SK-N-SH (cell line): Measurements from ENCODE around the gene CCNY. TPM values are rescaled to one million over a fixed set of nuclear protein-coding genes. Genes with fewer than 3 reads are reported as not detected.

Experiments
- CTCF ChIA-PET: fragments of 300-600, 350-600 bp; formaldehyde crosslinking; extraction: SDS; loops from one replicate; lab custom pipeline; 2021; lab: Yijun Ruan, JAX
- POLR2A ChIA-PET: fragments of 350-600 bp; sonication (Branson Sonifier 250); formaldehyde crosslinking; extraction: SDS; loops from one replicate; lab custom pipeline; 2020; ENCODE audit warnings: antibody characterized with exemption, inconsistent platforms; lab: Yijun Ruan, JAX
- DNase-seq: peaks from one replicate; pipeline ENCODE4 v3.0.0; 2012
- H2AFZ ChIP-seq: fragments of 200-600 bp; sonication (generic); 2 replicates; pipeline ENCODE4 v1.8.1; 2016; ENCODE audit warnings: antibody characterized with exemption, mild to moderate bottlenecking, low read depth
- H3F3A ChIP-seq: fragments of 200-600 bp; sonication (generic); replicated peaks from 2 replicates; pipeline ENCODE3; 2016; ENCODE audit warnings: antibody characterized with exemption, mild to moderate bottlenecking; ENCODE audit not compliant: insufficient read depth
- H3K27ac ChIP-seq, 2 experiments: fragments of 200-500 bp in 1 of 2; fragments of 200-600 bp in 1 of 2; sonication (Bioruptor generic) in 1 of 2; sonication (generic), shearing (Covaris generic) in 1 of 2; 2 replicates each; pipeline versions ENCODE4 v1.5.1 to v1.6.1; 2014 to 2016; ENCODE audit warnings: low read depth in 2 of 2, inconsistent platforms in 1 of 2, low read length in 1 of 2, mild to moderate bottlenecking in 1 of 2, mixed read lengths in 1 of 2
- H3K27me3 ChIP-seq: fragments of 200-600 bp; sonication (generic), shearing (Covaris generic); 2 replicates; pipeline ENCODE4 v1.6.1; 2016; ENCODE audit warnings: mixed run types; ENCODE audit not compliant: insufficient read depth
- H3K36me3 ChIP-seq, 2 experiments: fragments of 200-500 bp in 1 of 2; fragments of 200-600 bp in 1 of 2; sonication (Bioruptor generic) in 1 of 2; sonication (generic) in 1 of 2; replicated peaks in 1 of 2; 2 replicates each; pipeline versions ENCODE3 to v1.5.1; 2014 to 2016; ENCODE audit warnings: low read length in 1 of 2, mild to moderate bottlenecking in 1 of 2; ENCODE audit not compliant: insufficient read depth in 2 of 2, control insufficient read depth in 1 of 2
- H3K4me1 ChIP-seq, 2 experiments: fragments of 200-500 bp in 1 of 2; fragments of 200-600 bp in 1 of 2; sonication (Bioruptor generic) in 1 of 2; sonication (generic), shearing (Covaris generic) in 1 of 2; 2 replicates each; pipeline versions ENCODE4 v1.5.1 to v1.6.1; 2014 to 2016; ENCODE audit warnings: low read depth in 1 of 2, low read length in 1 of 2, mixed run types in 1 of 2; ENCODE audit not compliant: insufficient read depth in 2 of 2, control insufficient read depth in 1 of 2
- H3K4me2 ChIP-seq: fragments of 200-600 bp; sonication (generic), shearing (Covaris generic); 2 replicates; pipeline ENCODE4 v1.6.1; 2017; ENCODE audit warnings: mixed run types
- H3K4me3 ChIP-seq, 2 experiments: fragments of 200-500 bp in 1 of 2; fragments of 200-600 bp in 1 of 2; sonication (Bioruptor generic) in 1 of 2; sonication (generic), shearing (Covaris generic) in 1 of 2; 2 replicates each; pipeline versions ENCODE4 v1.5.1 to v1.8.1; 2014 to 2016; ENCODE audit warnings: low read depth in 2 of 2, inconsistent platforms in 1 of 2, low read length in 1 of 2, mild to moderate bottlenecking in 1 of 2, mixed read lengths in 1 of 2, moderate library complexity in 1 of 2
- H3K79me2 ChIP-seq: fragments of 200-600 bp; sonication (generic); 2 replicates; pipeline ENCODE4 v1.8.1; 2017; ENCODE audit warnings: mild to moderate bottlenecking; ENCODE audit not compliant: insufficient read depth
- H3K9ac ChIP-seq: fragments of 200-600 bp; sonication (generic); 2 replicates; pipeline ENCODE4 v1.6.1; 2017; ENCODE audit warnings: mixed run types
- H3K9me2 ChIP-seq: fragments of 200-600 bp; sonication (generic); 2 replicates; pipeline ENCODE4 v1.6.1; 2017; ENCODE audit warnings: mixed run types
- H3K9me3 ChIP-seq: fragments of 200-600 bp; sonication (generic); 2 replicates; pipeline ENCODE4 v1.6.1; 2017; ENCODE audit warnings: mixed run types, mild to moderate bottlenecking, moderate library complexity
- H4K20me1 ChIP-seq: fragments of 200-600 bp; sonication (generic); 2 replicates; pipeline ENCODE4 v1.6.1; 2017; ENCODE audit warnings: mild to moderate bottlenecking, mixed run types; ENCODE audit not compliant: insufficient read depth
- FOSL2 ChIP-seq: IDR thresholded peaks from 2 replicates; pipeline ENCODE4 v1.4.0; 2012; ENCODE audit warnings: low read depth, mild to moderate bottlenecking, moderate library complexity, borderline replicate concordance
- RCOR1 ChIP-seq: fragments of 150-350 bp; IDR thresholded peaks from 2 replicates; pipeline ENCODE4 v1.6.1; 2017; ENCODE audit warnings: antibody characterized with exemption, low read length
- RXRA ChIP-seq: IDR thresholded peaks from 2 replicates; pipeline ENCODE4 v1.4.0; 2012; ENCODE audit warnings: low read depth, mild to moderate bottlenecking, borderline replicate concordance
- TAF1 ChIP-seq: IDR thresholded peaks from 2 replicates; pipeline ENCODE4 v1.6.1; 2012; ENCODE audit warnings: low read depth, mild to moderate bottlenecking, low read length, moderate library complexity, borderline replicate concordance
- WGBS: methylation state at CpG from one replicate; pipeline ENCODE4 v1.1.6; 2017; ENCODE audit warnings: low lambda C conversion rate; 5-methylcytosine and 5-hydroxymethylcytosine counted together
- polyA plus RNA-seq, 3 experiments: library from polyadenylated mRNA; depleted of rRNA; stranded (reverse); fragments of >200 nt; gene quantifications; 2 replicates each; pipeline ENCODE4 v1.2.3, GENCODE V29; 2012
- TF ChIP-seq, protein P1 (sequence below): IDR thresholded peaks from 2 replicates; pipeline ENCODE4 v1.4.0; 2012; ENCODE audit warnings: low read depth, borderline replicate concordance
- TF ChIP-seq, protein P2 (sequence below): fragments of 150-350 bp; IDR thresholded peaks from 2 replicates; pipeline ENCODE4 v1.6.1; 2017; ENCODE audit warnings: antibody characterized with exemption, low read length, low read depth, borderline replicate concordance
- TF ChIP-seq, protein P3 (sequence below): fragments of 150-350 bp; IDR thresholded peaks from 2 replicates; pipeline ENCODE4 v1.6.1; 2016; ENCODE audit warnings: mild to moderate bottlenecking, low read depth, low read length
- TF ChIP-seq, protein P4 (sequence below): IDR thresholded peaks from 2 replicates; pipeline ENCODE4 v1.4.0; 2012; ENCODE audit warnings: low read depth
- TF ChIP-seq, protein P5 (sequence below): IDR thresholded peaks from 2 replicates; pipeline ENCODE4; 2012

Gene CCNY
- polyA plus RNA-seq, 1 of the 3 experiments (the other 2 are of a cell fraction): 29.4 TPM

DNA sequence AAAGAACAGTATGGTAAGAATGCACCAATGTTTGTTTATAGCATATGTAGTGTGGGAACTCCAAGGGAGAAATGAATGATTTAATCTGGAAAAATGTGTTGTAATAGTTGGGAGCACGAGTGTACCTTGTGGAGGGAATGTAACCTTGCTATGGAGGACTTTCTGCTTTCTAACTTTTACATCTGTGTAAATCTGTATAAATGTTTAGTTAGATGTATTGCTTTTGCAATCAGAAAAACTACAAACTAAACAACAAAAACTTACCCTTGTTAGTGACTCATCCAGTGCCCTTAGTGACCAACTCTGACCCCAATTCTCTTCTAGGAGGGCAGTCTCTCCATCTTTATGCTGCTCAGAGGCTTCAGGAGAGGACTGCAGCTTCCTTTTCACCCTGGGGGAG is 89.3 kb downstream of the CCNY start:
- TF ChIP-seq TAF1 (no peak), RXRA (no peak)
- TF ChIP-seq, protein P1, sequence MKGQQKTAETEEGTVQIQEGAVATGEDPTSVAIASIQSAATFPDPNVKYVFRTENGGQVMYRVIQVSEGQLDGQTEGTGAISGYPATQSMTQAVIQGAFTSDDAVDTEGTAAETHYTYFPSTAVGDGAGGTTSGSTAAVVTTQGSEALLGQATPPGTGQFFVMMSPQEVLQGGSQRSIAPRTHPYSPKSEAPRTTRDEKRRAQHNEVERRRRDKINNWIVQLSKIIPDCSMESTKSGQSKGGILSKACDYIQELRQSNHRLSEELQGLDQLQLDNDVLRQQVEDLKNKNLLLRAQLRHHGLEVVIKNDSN: no peak
- TF ChIP-seq, protein P2, sequence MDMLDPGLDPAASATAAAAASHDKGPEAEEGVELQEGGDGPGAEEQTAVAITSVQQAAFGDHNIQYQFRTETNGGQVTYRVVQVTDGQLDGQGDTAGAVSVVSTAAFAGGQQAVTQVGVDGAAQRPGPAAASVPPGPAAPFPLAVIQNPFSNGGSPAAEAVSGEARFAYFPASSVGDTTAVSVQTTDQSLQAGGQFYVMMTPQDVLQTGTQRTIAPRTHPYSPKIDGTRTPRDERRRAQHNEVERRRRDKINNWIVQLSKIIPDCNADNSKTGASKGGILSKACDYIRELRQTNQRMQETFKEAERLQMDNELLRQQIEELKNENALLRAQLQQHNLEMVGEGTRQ: no peak
- TF ChIP-seq, protein P3, sequence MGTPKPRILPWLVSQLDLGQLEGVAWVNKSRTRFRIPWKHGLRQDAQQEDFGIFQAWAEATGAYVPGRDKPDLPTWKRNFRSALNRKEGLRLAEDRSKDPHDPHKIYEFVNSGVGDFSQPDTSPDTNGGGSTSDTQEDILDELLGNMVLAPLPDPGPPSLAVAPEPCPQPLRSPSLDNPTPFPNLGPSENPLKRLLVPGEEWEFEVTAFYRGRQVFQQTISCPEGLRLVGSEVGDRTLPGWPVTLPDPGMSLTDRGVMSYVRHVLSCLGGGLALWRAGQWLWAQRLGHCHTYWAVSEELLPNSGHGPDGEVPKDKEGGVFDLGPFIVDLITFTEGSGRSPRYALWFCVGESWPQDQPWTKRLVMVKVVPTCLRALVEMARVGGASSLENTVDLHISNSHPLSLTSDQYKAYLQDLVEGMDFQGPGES: no peak
- TF ChIP-seq, protein P4, sequence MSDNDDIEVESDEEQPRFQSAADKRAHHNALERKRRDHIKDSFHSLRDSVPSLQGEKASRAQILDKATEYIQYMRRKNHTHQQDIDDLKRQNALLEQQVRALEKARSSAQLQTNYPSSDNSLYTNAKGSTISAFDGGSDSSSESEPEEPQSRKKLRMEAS: no peak
- TF ChIP-seq, protein P5, sequence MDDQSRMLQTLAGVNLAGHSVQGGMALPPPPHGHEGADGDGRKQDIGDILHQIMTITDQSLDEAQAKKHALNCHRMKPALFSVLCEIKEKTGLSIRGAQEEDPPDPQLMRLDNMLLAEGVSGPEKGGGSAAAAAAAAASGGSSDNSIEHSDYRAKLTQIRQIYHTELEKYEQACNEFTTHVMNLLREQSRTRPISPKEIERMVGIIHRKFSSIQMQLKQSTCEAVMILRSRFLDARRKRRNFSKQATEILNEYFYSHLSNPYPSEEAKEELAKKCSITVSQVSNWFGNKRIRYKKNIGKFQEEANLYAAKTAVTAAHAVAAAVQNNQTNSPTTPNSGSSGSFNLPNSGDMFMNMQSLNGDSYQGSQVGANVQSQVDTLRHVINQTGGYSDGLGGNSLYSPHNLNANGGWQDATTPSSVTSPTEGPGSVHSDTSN: no peak
- 67% methylated on average over 1 of the region's 1 CpG for WGBS
- Histone ChIP-seq H2AFZ (no peak overlapping the region), H3K36me3 (no peaks in the 10 kb centered on the region), H3K9me3 (no peaks in the 10 kb centered on the region), H3K27ac (no peak overlapping the region), H3F3A (peaks cover 24% of the 10 kb centered on the region), H3K9me2 (no peaks in the 10 kb centered on the region), H3K27me3 (no peaks in the 10 kb centered on the region), H3K4me1 (peaks cover 25 to 28% of the 10 kb centered on the region in 2 experiments; a peak in 3 of 4 replicates), H3K4me3 (no peak overlapping the region), H3K79me2 (peaks cover 93% of the 10 kb centered on the region), H3K9ac (no peak overlapping the region), H4K20me1 (peaks cover 21% of the 10 kb centered on the region), H3K4me2 (no peak overlapping the region)
- ChIA-PET POLR2A (no interaction called here), CTCF (no interaction called here)
- no peak for DNase-seq

DNA sequence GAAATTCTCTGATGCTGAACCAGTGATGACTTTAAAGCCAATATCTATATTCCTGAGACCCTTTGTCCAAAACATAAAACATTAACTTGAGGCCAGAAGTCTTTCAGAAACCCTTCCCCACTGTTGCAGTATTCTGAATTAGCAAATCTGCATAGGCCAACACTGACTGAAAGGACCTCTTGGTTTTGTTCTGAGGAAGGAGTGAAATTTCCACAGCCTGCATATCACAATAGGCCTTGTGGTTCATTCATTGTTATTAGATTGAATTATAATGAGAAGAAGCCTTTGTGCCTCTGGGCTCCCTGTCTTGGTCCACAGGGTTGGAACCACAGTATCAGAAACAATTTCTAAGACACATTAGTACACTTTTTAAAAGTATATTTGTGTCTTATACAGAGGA is 90.3 kb downstream of the CCNY start:
- Histone ChIP-seq H3K9me3 (no peaks in the 10 kb centered on the region), H3K27me3 (no peaks in the 10 kb centered on the region), H3F3A (peaks cover 16% of the 10 kb centered on the region), H4K20me1 (peaks cover 25% of the 10 kb centered on the region), H2AFZ (no peak overlapping the region), H3K9me2 (no peaks in the 10 kb centered on the region), H3K9ac (no peak overlapping the region), H3K4me2 (no peak overlapping the region), H3K36me3 (no peaks in the 10 kb centered on the region), H3K4me3 (no peak overlapping the region), H3K4me1 (peaks cover 17 to 20% of the 10 kb centered on the region in 2 experiments; a peak in 3 of 4 replicates), H3K79me2 (peaks cover 93% of the 10 kb centered on the region), H3K27ac (no peak overlapping the region)
- ChIA-PET CTCF (interaction anchor here (1.0 kb wide), 1 partner anchor 13 kb away, joined by 3 read pairs; no protein-coding TSS in a partner anchor), POLR2A (no interaction called here)
- no peak for DNase-seq
- TF ChIP-seq RCOR1 (no peak), FOSL2 (no peak)
